RWPE1 (cell line): ENCODE measurements around the gene DNAH8.

Experiments used
- CTCF ChIA-PET: fragments of 350-600 bp; sonication (Branson Sonifier 250); formaldehyde crosslinking; extraction: SDS; loops from one replicate; lab custom pipeline; 2021; lab: Yijun Ruan, JAX
- POLR2A ChIA-PET: fragments of 400-600 bp; formaldehyde crosslinking; extraction: SDS; loops from one replicate; lab custom pipeline; 2020; ENCODE audit warnings: antibody characterized with exemption; ENCODE audit not compliant: low non-redundant PET; lab: Yijun Ruan, JAX
- DNase-seq: peaks from one replicate; pipeline ENCODE4 v3.0.0; 2012; ENCODE audit warnings: low spot score
- H3K27ac ChIP-seq: fragments of 450-650 bp; 2 replicates; pipeline ENCODE4 v1.5.1; 2017
- TF ChIP-seq, protein P1 (sequence below): fragments of 450-650 bp; conservative IDR thresholded peaks from 2 replicates; pipeline ENCODE4 v1.5.1; 2017; ENCODE audit warnings: low read depth, mild to moderate bottlenecking

Gene DNAH8

DNA sequence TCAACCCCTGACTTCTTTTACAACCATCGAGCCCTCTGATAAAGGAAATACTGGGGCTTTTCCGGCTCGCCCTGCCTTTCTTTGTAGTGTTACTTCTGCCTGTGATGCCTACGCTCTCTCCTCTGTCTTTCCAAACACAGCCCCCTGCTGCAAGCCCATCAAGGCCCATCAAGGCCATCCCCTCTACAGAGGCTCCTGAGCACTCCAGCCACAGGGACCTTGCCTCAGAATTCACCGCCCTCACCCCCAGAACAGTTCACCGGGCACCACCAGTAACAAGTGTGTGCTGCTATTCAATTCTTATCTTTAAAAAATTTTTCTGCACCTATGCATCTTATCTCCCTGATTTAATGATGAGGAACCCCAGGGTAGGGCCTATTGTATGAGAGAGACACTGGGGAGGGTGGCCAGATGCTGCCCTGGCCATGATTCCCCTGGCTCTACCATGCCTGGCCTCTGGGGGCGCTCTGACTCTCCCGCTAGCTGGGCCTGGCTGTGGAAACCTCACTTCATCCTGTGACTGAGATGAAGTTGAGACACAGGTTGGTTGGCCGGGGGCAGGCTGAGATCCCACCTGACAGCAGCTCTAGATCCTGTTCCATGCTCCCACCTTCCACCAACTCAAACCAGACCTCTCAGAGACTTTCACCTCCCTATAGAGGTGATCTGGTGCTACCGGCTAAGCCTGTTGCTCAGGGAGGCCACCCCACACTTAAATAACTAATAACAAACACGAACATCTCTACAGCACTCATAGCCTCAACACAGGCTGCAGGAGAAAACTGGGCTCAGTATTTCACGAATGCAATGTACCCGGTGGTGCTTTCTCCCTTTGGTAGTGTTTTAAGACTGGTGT is 314.3 kb downstream of the DNAH8 start:
- DNase-seq: peak; percentile 47
- no peak overlapping the region for H3K27ac ChIP-seq
- ChIA-PET CTCF (interaction anchor here (0.6 to 1.2 kb wide), 2 partner anchors 31 to 103 kb away, joined by 3 read pairs; no protein-coding TSS in a partner anchor), POLR2A (no interaction called here)
- TF ChIP-seq, protein P1, sequence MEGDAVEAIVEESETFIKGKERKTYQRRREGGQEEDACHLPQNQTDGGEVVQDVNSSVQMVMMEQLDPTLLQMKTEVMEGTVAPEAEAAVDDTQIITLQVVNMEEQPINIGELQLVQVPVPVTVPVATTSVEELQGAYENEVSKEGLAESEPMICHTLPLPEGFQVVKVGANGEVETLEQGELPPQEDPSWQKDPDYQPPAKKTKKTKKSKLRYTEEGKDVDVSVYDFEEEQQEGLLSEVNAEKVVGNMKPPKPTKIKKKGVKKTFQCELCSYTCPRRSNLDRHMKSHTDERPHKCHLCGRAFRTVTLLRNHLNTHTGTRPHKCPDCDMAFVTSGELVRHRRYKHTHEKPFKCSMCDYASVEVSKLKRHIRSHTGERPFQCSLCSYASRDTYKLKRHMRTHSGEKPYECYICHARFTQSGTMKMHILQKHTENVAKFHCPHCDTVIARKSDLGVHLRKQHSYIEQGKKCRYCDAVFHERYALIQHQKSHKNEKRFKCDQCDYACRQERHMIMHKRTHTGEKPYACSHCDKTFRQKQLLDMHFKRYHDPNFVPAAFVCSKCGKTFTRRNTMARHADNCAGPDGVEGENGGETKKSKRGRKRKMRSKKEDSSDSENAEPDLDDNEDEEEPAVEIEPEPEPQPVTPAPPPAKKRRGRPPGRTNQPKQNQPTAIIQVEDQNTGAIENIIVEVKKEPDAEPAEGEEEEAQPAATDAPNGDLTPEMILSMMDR: peak; percentile 68

DNA sequence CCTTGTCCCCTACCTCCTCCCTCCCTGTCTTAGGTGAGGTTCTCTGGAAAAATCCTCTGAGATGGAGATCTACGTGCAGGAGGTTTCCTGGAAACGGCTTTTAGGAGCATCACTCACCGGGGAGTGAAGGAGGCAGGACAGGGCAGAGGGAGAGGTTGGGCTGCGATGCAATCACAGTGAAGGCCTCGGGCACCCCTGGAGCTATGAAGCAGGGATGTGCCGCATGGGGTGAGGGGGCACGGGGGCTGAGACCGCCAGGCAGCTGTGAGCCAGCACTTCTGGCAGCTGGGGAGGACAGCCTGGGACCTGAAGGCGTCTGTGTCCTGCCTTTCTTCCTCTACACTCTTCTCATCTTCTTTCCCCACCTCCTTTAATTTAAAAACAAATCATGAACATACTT is 320.6 kb downstream of the DNAH8 start:
- POLR2A ChIA-PET: no interaction called here
- no peak overlapping the region for H3K27ac ChIP-seq
- DNase-seq: no peak
- CTCF ChIA-PET: no interaction called here
- TF ChIP-seq, protein P1: no peak

DNA sequence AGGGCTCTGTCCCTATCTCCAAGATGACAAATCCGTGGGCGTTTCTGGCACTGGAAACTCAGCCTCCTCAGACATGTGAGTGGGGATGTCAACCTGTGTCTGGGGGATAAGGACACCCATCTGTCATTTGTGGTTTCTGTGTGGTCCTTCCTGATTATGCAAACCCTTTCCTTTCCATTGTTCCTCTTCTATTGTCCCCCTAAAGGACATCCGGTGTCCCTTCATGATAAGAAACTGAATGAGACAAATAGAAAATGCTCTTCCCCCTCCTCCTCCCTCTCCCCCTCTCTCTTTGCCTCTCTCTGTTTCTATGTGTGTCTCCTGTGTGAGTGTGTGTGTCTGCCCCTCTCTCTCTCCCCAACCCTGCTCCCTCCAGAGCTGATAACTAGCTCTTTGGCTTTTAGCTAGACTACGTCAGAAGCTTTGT is 322.0 kb downstream of the DNAH8 start:
- no peak overlapping the region for H3K27ac ChIP-seq
- ChIA-PET POLR2A (no interaction called here), CTCF (no interaction called here)
- TF ChIP-seq, protein P1: no peak
- DNase-seq: no peak

DNA sequence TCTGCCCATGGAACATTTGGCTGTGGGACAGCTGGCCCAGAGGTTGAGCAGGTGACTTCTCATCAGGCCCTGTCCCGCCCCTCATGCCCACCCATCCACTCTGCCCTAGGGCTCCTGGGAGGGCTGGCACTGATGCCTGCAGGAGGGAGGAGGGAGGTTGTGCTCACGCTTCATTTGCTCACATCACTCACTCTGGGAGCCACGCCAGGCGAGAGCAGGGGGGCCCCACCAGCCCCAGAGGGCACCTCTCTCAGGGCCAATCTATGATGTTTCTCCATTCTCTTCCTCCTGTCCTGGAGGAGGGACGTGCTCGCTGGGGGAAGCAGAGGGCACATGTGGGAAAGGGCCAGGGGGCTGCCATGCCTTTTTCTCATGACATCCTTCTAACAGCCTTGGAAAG is 322.6 kb downstream of the DNAH8 start:
- CTCF ChIA-PET: no interaction called here
- TF ChIP-seq, protein P1: no peak
- H3K27ac ChIP-seq: no peak overlapping the region
- POLR2A ChIA-PET: no interaction called here
- no peak for DNase-seq

DNA sequence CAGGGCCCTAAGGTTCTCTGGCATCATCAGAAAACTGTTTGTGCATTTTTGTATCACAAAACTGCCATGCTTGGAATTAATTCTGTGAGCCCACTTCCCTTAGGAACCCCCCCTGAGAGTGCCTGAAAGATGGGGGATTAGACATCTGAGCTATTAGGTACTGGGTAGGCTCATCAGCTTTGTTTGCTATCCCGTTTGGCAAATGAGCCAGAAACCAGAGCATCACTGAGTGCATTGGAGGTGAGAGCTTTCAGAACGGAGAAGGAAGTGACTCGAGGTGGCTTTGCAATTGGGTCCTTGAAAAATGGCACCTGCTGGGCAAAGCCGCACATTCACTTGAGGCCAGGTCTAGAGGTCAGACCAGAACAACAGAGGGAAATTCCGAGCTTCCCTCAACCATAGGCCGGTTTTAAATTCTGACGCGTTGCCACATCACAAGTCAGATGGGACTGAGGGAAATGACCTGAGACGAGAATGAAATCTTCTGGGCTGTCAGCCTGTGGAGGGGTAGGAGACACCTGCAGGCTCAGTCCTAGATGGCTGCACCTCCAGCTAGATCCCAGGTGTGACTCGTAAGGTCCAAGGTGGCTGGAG is 325.1 kb downstream of the DNAH8 start:
- POLR2A ChIA-PET: no interaction called here
- CTCF ChIA-PET: interaction anchor here (0.6 kb wide), 1 partner anchor 200 kb away, joined by 3 read pairs; no protein-coding TSS in a partner anchor
- TF ChIP-seq, protein P1: no peak
- no peak for DNase-seq
- H3K27ac ChIP-seq: no peak overlapping the region

DNA sequence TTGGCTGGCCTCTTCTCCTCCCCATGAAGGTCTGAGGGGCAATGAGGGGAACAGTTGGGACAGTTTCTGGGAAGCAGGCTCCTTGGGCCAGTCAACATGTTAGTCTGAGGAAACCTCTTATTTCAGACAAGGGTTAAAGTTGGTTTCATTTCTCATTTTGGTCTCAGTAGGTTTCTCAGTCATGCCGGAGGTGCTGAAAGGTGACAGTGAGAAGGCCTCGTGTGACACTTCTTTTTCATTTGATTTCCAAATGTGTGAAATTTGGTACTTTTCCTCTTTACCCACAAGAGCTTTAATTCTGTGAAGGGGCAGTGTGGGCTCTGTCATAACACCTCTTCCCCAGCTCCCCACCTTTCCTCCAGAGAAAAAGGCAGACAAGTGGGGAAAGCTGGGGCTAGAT is 326.0 kb downstream of the DNAH8 start:
- CTCF ChIA-PET: no interaction called here
- H3K27ac ChIP-seq: no peak overlapping the region
- POLR2A ChIA-PET: no interaction called here
- DNase-seq: no peak
- TF ChIP-seq, protein P1: no peak
